GM13977 (cell line): ENCODE measurements around the gene HOXB13.

Source experiments
- DNase-seq: peaks from one replicate; pipeline ENCODE4 v3.0.0; 2012; ENCODE audit warnings: low spot score
- CTCF ChIP-seq: IDR thresholded peaks from 2 replicates; pipeline ENCODE4 v1.5.1; 2012; ENCODE audit warnings: mild to moderate bottlenecking, control low read depth; ENCODE audit not compliant: insufficient read depth; ENCODE audit errors: extremely low read depth, missing control alignments
- in situ Hi-C: fragments of 300-500 bp; cut with MboI; formaldehyde crosslinking; loops from one replicate; pipeline ENCODE4 v1.12.0; 2022; ENCODE audit warnings: low sequenced_read_pairs, low pct_unique_long_range_greater_than_20kb, mixed read lengths, inconsistent platforms; ENCODE audit not compliant: unreplicated experiment

The HOXB13 gene

GRCh38 chr17:48761114-48761513, 32.6 kb upstream of the HOXB13 start:
- DNase-seq = no peak

GRCh38 chr17:48760411-48760810, 31.9 kb upstream of the HOXB13 start:
- DNase-seq = peak; percentile 8
- TF ChIP-seq CTCF = no peak
- in situ Hi-C loops = no loop called here

More at GRCh38 chr17:48761114-48761513, 32.6 kb upstream of the HOXB13 start:
- in situ Hi-C loops = no loop called here
- TF ChIP-seq CTCF = no peak

- no peak for TF ChIP-seq CTCF
- in situ Hi-C loops = no loop called here
- DNase-seq = no peak
Observed at GRCh38 chr17:48759288-48759687, 30.7 kb upstream of the HOXB13 start.

- in situ Hi-C loops = no loop called here
- DNase-seq = no peak
- no peak for TF ChIP-seq CTCF
Observed at GRCh38 chr17:48757524-48757961, 29.0 kb upstream of the HOXB13 start.

GRCh38 chr17:48756830-48757251, 28.3 kb upstream of the HOXB13 start:
- no peak for TF ChIP-seq CTCF
- in situ Hi-C loops = no loop called here
- DNase-seq = peak; percentile 11

GRCh38 chr17:48755356-48755755, 26.8 kb upstream of the HOXB13 start:
- no peak for TF ChIP-seq CTCF
- in situ Hi-C loops = no loop called here

More at GRCh38 chr17:48755356-48755755, 26.8 kb upstream of the HOXB13 start:
- no peak for DNase-seq
